IPS-20b (cell line): ENCODE results near the gene THUMPD3.
A peak's percentile ranks its signal among the peaks of the same experiment; 100 is the strongest.

ENCODE experiments used
- H3K27ac ChIP-seq: one replicate; pipeline ENCODE4 v1.5.1; 2013; ENCODE audit warnings: low read length
- H3K27me3 ChIP-seq: 2 replicates; pipeline ENCODE4 v1.6.1; 2013; ENCODE audit warnings: mild to moderate bottlenecking, low read length, inconsistent platforms; ENCODE audit not compliant: insufficient read depth
- H3K36me3 ChIP-seq: 2 replicates; pipeline ENCODE4 v1.6.1; 2013; ENCODE audit warnings: low read depth, mild to moderate bottlenecking, inconsistent platforms, low read length, moderate library complexity; ENCODE audit not compliant: insufficient read depth
- H3K4me1 ChIP-seq: 2 replicates; pipeline ENCODE4 v1.6.1; 2013; ENCODE audit warnings: mild to moderate bottlenecking, control low read depth, inconsistent platforms, low read length, moderate library complexity; ENCODE audit not compliant: insufficient read depth
- H3K4me3 ChIP-seq: 2 replicates; pipeline ENCODE4 v1.5.1; 2013; ENCODE audit warnings: mild to moderate bottlenecking, low read length, inconsistent platforms
- H3K9ac ChIP-seq: 2 replicates; pipeline ENCODE4 v1.6.1; 2013; ENCODE audit warnings: low read depth, mild to moderate bottlenecking, inconsistent platforms, low read length, moderate library complexity
- H3K9me3 ChIP-seq: 2 replicates; pipeline ENCODE4 v1.6.1; 2013; ENCODE audit warnings: mild to moderate bottlenecking, low read depth, low read length, inconsistent platforms; ENCODE audit not compliant: insufficient read depth

The THUMPD3 gene

GRCh38 chr3:9414826-9415225 is 52.0 kb downstream of the THUMPD3 start:
- Histone ChIP-seq H3K27ac (no peak overlapping the region), H3K36me3 (peaks cover 13% of the 10 kb centered on the region; the same call in 1 of the 2 replicates), H3K9me3 (no peaks in the 10 kb centered on the region)

GRCh38 chr3:9415485-9416138 is 52.8 kb downstream of the THUMPD3 start:
- Histone ChIP-seq H3K4me3 (no peak overlapping the region), H3K36me3 (peaks cover 13% of the 10 kb centered on the region; the same call in 1 of the 2 replicates), H3K4me1 (peaks cover 5% of the 10 kb centered on the region; the same call in 1 of the 2 replicates), H3K27ac (no peak overlapping the region), H3K9me3 (no peaks in the 10 kb centered on the region), H3K9ac (no peak overlapping the region), H3K27me3 (no peaks in the 10 kb centered on the region)

More at GRCh38 chr3:9414826-9415225, 52.0 kb downstream of the THUMPD3 start:
- no peaks in the 10 kb centered on the region for H3K27me3 ChIP-seq
- H3K9ac ChIP-seq = no peak overlapping the region
- peaks cover 9% of the 10 kb centered on the region; the same call in 1 of the 2 replicates for H3K4me1 ChIP-seq
- no peak overlapping the region for H3K4me3 ChIP-seq

DNA sequence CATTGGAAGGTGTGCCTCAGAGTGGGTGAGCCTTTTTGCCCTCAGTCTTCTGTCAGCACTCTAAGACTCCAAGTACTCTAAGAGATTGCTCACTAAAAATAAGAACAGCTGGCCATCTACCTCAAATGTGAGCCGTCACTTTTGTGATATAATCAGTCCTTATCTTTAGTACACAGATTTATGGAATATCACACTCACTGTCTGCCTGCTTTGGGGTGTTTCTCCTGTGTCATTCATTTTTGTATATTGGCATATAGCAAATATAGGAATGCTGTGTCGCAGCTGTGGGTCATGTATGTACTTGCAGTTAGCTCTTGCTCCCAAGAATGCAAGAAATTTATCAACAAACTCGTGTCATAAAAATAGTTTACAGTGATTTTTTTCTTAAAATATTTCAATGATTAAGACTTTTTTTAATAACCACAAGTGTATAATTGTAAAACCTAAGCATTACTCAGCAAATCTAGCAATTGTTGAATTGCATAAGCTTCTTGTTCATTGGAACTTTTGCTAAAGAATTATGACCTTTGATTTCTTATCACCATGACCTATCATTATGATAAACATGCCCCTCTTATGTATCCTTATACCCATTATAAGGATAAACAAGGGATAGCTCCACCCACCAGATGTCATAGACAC is 53.4 kb downstream of the THUMPD3 start:
- Histone ChIP-seq H3K4me3 (no peak overlapping the region), H3K9ac (no peak overlapping the region), H3K4me1 (peaks cover 6% of the 10 kb centered on the region; the same call in 1 of the 2 replicates), H3K36me3 (peaks cover 13% of the 10 kb centered on the region; the same call in 1 of the 2 replicates), H3K9me3 (no peaks in the 10 kb centered on the region), H3K27me3 (no peaks in the 10 kb centered on the region), H3K27ac (no peak overlapping the region)

DNA sequence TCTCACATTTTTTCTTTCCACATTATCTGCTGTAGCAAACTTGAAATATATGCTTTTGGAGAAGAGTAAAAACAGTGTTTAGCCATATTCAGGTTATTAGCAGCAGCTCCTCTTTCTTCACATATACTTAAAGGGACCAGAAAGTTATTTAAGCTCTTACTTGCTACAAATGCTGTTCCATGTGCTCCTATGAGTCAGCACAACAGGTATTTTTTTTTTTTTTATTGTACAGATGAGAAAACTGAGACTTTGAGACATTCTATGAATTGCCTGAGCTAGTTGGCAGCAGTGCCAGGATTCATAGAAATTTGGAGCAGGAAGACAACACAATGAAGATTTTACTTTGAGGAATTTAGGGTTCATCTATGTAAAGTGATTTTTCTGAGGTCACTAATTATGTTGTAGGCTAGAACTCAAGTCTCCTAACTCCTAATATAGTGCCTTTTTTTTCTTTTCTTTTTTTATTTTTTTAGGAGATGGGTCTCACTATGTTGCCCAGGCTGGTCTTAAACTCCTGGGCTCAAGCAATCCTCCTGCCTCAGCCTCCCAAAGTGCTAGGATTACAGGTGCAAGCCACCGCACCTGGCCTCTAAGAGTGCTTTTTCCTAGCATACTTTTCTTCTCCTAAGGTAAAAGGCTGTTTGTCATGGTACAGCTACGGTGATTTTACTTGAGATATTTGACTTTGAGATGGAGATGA is 58.1 kb downstream of the THUMPD3 start:
- Histone ChIP-seq H3K36me3 (peaks cover 42% of the 10 kb centered on the region), H3K4me1 (peaks cover 19% of the 10 kb centered on the region; the same call in 1 of the 2 replicates), H3K27ac (no peak overlapping the region), H3K4me3 (no peak overlapping the region), H3K9ac (no peak overlapping the region), H3K27me3 (no peaks in the 10 kb centered on the region), H3K9me3 (no peaks in the 10 kb centered on the region)

- Histone ChIP-seq H3K4me1 (peaks cover 19% of the 10 kb centered on the region; the same call in 1 of the 2 replicates), H3K4me3 (peak overlapping the region; percentile 24; the same call in 1 of the 2 replicates), H3K9ac (peak overlapping the region; percentile 80; the same call in 1 of the 2 replicates), H3K36me3 (peaks cover 53% of the 10 kb centered on the region), H3K9me3 (no peaks in the 10 kb centered on the region), H3K27ac (peak overlapping the region; percentile 89), H3K27me3 (no peaks in the 10 kb centered on the region)
Observed at GRCh38 chr3:9422712-9423424, 60.0 kb downstream of the THUMPD3 start.

- Histone ChIP-seq H3K27ac (no peak overlapping the region), H3K36me3 (peaks cover 100% of the 10 kb centered on the region), H3K4me3 (no peak overlapping the region), H3K27me3 (no peaks in the 10 kb centered on the region), H3K9me3 (no peaks in the 10 kb centered on the region), H3K4me1 (no peaks in the 10 kb centered on the region), H3K9ac (no peak overlapping the region)
Observed at GRCh38 chr3:9428411-9428810, 65.6 kb downstream of the THUMPD3 start.

DNA sequence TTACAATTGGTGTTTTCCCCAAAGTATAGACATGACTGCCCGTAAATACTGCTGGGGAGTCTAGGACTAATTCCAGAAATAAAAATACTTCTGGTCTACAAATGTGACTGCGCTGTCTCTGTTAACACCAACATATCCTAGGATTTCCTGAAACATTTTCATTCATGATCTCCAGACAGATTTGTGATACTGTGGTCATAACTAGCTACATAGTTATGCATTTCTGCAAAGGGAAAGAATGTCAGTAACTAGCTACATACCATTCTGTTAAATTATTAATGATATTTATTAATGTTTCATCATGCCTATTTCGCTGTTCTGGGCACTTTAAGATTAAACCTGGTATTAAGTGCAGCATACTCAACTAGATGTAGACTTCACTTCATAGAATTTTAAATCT is 67.9 kb downstream of the THUMPD3 start:
- no peaks in the 10 kb centered on the region for H3K4me1 ChIP-seq
- no peak overlapping the region for H3K4me3 ChIP-seq
- H3K27me3 ChIP-seq = no peaks in the 10 kb centered on the region
- peaks cover 100% of the 10 kb centered on the region for H3K36me3 ChIP-seq
- H3K9ac ChIP-seq = no peak overlapping the region
- no peaks in the 10 kb centered on the region for H3K9me3 ChIP-seq
- H3K27ac ChIP-seq = no peak overlapping the region

DNA sequence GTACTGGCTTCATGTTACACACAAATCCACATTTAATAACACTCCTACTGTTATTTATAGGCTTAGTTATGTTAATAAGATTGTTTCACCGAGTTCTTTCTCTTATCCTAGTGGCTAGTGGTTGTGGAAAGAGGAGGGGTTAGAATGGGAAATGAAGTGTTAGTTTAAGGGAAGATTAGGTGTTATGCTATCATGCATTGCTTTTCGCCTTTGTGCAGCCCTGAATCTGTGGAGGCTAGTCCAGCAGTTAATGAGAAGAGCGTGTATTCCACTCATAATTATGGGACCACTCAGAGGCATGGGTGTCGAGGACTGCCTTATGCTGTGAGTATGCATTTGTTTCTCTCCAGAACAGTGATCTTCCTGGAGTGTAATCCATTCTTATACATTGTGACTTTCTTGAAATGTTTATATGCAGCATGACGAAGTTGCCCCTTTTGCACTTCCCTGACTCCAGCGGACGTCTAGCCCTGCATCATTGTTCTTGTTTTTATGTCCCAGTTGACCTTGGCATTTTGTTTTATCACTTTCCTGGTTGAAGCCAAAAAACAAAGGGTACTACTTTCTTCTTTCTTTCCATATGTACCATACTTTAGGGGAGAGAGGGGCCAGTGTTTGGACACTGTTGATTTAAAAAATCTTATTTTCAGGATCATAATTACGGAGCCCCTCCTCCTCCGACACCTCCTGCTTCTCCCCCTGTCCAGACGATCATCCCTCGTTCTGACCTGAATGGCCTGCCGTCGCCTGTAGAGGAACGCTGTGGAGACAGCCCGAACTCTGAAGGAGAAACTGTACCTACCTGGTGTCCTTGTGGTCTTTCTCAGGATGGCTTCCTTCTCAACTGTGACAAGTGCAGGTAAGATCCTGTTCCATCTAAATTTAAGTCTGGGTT is 71.0 kb downstream of the THUMPD3 start:
- Histone ChIP-seq H3K36me3 (peaks cover 99% of the 10 kb centered on the region), H3K9ac (no peak overlapping the region)

DNA sequence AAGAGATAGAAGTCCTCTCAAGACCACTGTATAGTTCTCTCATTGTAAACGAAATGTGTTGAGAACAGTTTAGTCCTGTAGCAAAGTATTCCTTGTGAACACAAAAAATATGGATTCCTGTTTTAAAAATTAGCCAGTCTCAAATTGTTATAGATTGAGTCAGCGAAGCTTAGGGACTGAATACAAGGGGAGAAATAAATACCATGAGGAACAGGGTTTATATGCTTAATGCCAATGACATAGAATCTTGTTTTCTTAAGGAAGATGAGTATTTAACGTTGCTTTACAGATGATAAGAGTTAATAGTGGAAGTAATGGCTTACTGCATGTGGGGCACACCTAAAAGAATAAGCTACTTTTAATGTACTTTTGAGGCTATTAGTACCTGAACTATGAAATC is 72.5 kb downstream of the THUMPD3 start:
- no peak overlapping the region for H3K4me3 ChIP-seq
- H3K27ac ChIP-seq = no peak overlapping the region
- no peak overlapping the region for H3K9ac ChIP-seq
- H3K36me3 ChIP-seq = peaks cover 99% of the 10 kb centered on the region
- no peaks in the 10 kb centered on the region for H3K4me1 ChIP-seq
- H3K9me3 ChIP-seq = no peaks in the 10 kb centered on the region
- H3K27me3 ChIP-seq = no peaks in the 10 kb centered on the region

More for the DNA sequence above, 71.0 kb downstream of the THUMPD3 start:
- Histone ChIP-seq H3K4me3 (no peak overlapping the region), H3K27me3 (no peaks in the 10 kb centered on the region), H3K27ac (no peak overlapping the region), H3K9me3 (no peaks in the 10 kb centered on the region), H3K4me1 (no peaks in the 10 kb centered on the region)
